HG03571 (cell line): ENCODE data around the gene PPFIA2.

Experiments used
- ATAC-seq: cut with Tn5 transposase; IDR thresholded peaks from one replicate; pipeline ENCODE4 v1.9.1; 2021; ENCODE audit not compliant: unreplicated experiment

PPFIA2 gene

GRCh38 chr12:81461163-81461562, 298.0 kb downstream of the PPFIA2 start:
- ATAC-seq, result no peak

GRCh38 chr12:81450920-81451739, 308.0 kb downstream of the PPFIA2 start:
- no peak for ATAC-seq

GRCh38 chr12:81441629-81442028, 317.5 kb downstream of the PPFIA2 start:
- ATAC-seq, result no peak

- no peak for ATAC-seq
These were observed 319.1 kb downstream of the PPFIA2 start for GRCh38 chr12:81440001-81440400.

GRCh38 chr12:81439344-81439743, 319.8 kb downstream of the PPFIA2 start:
- no peak for ATAC-seq

GRCh38 chr12:81417056-81417455, 342.1 kb downstream of the PPFIA2 start:
- no peak for ATAC-seq

GRCh38 chr12:81416571-81416970, 342.6 kb downstream of the PPFIA2 start:
- ATAC-seq, result no peak

- no peak for ATAC-seq
These were observed 344.7 kb downstream of the PPFIA2 start for GRCh38 chr12:81414441-81414840.

- ATAC-seq, result no peak
These were observed 346.2 kb downstream of the PPFIA2 start for GRCh38 chr12:81412940-81413339.

GRCh38 chr12:81403348-81403747, 355.8 kb downstream of the PPFIA2 start:
- ATAC-seq, result no peak

- ATAC-seq, result no peak
These were observed 357.9 kb downstream of the PPFIA2 start for GRCh38 chr12:81401241-81401640.

- ATAC-seq, result no peak
These were observed 359.1 kb downstream of the PPFIA2 start for GRCh38 chr12:81400024-81400423.

GRCh38 chr12:81395431-81395830, 363.7 kb downstream of the PPFIA2 start:
- ATAC-seq, result no peak

GRCh38 chr12:81389550-81390099, 369.5 kb downstream of the PPFIA2 start:
- ATAC-seq, result no peak

GRCh38 chr12:81386101-81386500, 373.0 kb downstream of the PPFIA2 start:
- ATAC-seq, result no peak

GRCh38 chr12:81381951-81382350, 377.2 kb downstream of the PPFIA2 start:
- ATAC-seq, result no peak

- ATAC-seq, result no peak
These were observed 380.4 kb downstream of the PPFIA2 start for GRCh38 chr12:81378601-81379285.

GRCh38 chr12:81377771-81378170, 381.4 kb downstream of the PPFIA2 start:
- no peak for ATAC-seq

GRCh38 chr12:81375969-81376368, 383.2 kb downstream of the PPFIA2 start:
- no peak for ATAC-seq

GRCh38 chr12:81370456-81370855, 388.7 kb downstream of the PPFIA2 start:
- no peak for ATAC-seq

GRCh38 chr12:81369175-81369574, 390.0 kb downstream of the PPFIA2 start:
- ATAC-seq, result no peak

- ATAC-seq, result no peak
These were observed 393.9 kb downstream of the PPFIA2 start for GRCh38 chr12:81365284-81365683.
